ENCODE data around the gene SLC16A12. TPM values are rescaled to one million over a fixed set of nuclear protein-coding genes. Genes with fewer than 3 reads are reported as not detected.
"Not testable (repeated sequence)": the region's sequence is repeated elsewhere in the genome, so short reads cannot be mapped to it uniquely, and the experiment has no call there.

Gene SLC16A12
- total and polyA plus RNA-seq, 11 donors: 1.7 to 6.6 (median 2.9) TPM

DNA sequence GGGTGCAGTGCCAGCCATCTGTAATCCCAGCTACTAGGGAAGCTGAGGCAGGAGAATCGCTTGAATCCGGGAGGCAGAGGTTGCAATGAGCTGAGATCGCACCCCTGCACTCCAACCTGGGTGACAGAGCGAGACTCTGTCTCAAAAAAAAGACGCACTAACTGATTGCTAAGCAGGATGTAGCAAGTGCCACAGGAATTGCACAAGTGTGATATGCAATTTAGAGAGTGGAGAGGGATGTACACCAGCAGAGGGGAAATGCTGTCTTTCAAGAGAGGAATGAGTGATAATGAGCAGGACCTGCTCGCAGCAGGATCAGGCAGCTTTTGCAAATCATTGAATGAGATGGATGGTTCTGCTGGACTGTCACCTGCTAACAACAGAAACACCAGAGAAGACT lies 13.3 kb upstream of the SLC16A12 start:
- intact Hi-C loops (cut with DNase I): no loop called here
- ATAC-seq (peak in 1 of 4 donors; percentile 44), DNase-seq (no peak)
- Histone ChIP-seq H3K4me1 (peaks cover 0 to 8% (median 0%) of the 10 kb centered on the region in 12 donors), H3K9me3 (peaks cover 0 to 11% (median 0%) of the 10 kb centered on the region in 12 donors), H3K4me3 (no peak overlapping the region), H3K36me3 (no peaks in the 10 kb centered on the region), H3K27ac (no peak overlapping the region), H3K27me3 (no peaks in the 10 kb centered on the region)
- TF ChIP-seq POLR2A (IDR thresholded peaks at IDR 0.05): no peak
- TF ChIP-seq, protein P1, sequence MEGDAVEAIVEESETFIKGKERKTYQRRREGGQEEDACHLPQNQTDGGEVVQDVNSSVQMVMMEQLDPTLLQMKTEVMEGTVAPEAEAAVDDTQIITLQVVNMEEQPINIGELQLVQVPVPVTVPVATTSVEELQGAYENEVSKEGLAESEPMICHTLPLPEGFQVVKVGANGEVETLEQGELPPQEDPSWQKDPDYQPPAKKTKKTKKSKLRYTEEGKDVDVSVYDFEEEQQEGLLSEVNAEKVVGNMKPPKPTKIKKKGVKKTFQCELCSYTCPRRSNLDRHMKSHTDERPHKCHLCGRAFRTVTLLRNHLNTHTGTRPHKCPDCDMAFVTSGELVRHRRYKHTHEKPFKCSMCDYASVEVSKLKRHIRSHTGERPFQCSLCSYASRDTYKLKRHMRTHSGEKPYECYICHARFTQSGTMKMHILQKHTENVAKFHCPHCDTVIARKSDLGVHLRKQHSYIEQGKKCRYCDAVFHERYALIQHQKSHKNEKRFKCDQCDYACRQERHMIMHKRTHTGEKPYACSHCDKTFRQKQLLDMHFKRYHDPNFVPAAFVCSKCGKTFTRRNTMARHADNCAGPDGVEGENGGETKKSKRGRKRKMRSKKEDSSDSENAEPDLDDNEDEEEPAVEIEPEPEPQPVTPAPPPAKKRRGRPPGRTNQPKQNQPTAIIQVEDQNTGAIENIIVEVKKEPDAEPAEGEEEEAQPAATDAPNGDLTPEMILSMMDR (IDR thresholded peaks at IDR 0.05): no peak
- WGBS, 4 donors: 43 to 67% (median 53%) methylated on average over 6 of the region's 6 CpGs

DNA sequence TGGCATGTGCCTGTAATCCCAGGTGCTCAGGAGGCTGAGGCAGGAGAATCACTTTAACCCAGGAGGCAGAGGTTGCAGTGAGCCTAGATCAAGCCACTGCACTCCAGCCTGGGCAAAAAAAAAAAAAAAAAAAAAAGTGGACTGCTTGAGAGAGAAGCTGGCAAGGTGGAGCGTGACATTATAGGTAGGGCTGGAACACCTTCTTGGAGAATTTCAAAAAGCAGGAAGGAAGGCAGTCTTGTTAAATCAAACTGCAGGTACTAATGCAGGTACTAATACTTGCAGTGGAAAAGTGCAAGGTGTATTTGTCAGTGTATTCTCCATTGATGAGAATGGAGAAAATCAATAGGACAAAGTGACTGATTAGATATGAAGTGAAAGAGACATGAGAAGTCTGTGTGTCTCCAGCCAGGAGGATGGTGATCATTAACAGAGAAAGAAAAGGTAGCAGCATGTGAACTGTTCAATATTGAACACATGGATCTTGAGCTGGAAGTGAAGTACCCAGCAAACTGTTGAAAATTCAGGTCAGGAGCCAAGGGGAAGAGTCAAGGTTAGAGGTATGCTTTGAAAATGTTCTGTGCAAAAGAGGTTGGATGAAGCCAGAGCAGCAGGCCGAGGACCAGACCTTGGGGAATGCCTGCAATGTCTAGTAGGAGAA lies 12.6 kb upstream of the SLC16A12 start:
- DNase-seq (no peak), ATAC-seq (no peak)
- peaks cover 0 to 11% (median 0%) of the 10 kb centered on the region in 12 donors for H3K9me3 ChIP-seq
- H3K27ac ChIP-seq: no peak overlapping the region
- WGBS, 4 donors: 62 to 91% (median 79%) methylated on average over 2 of the region's 2 CpGs
- TF ChIP-seq, protein P1 (IDR thresholded peaks at IDR 0.05): no peak
- no peak for TF ChIP-seq POLR2A (IDR thresholded peaks at IDR 0.05)
- H3K4me3 ChIP-seq: no peak overlapping the region
- peaks cover 0 to 8% (median 0%) of the 10 kb centered on the region in 12 donors for H3K4me1 ChIP-seq
- no peaks in the 10 kb centered on the region for H3K27me3 ChIP-seq
- intact Hi-C loops (cut with DNase I): no loop called here
- no peaks in the 10 kb centered on the region for H3K36me3 ChIP-seq

DNA sequence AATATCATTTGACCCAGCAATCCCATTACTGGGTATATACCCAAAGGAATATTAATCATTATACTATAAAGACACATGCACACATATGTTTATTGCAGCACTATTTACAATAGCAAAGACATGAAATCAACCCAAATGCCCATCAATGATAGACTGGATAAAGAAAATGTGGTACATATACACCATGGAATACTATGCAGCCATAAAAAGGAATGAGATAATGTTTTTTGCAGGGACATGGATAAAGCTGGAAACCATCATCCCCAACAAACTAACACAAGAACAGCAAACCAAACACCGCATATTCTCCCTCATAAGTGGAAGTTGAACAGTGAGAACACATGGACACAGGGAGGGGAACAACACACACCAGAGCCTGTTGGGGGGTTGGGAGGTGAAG lies 11.3 kb upstream of the SLC16A12 start:
- H3K9me3 ChIP-seq: peaks cover 0 to 11% (median 0%) of the 10 kb centered on the region in 12 donors
- ATAC-seq; H3K36me3 ChIP-seq; H3K27ac ChIP-seq; DNase-seq; H3K4me3 ChIP-seq; H3K4me1 ChIP-seq; H3K27me3 ChIP-seq; intact Hi-C loops (cut with DNase I): not testable (repeated sequence)
- WGBS, 4 donors: 94 to 100% (median 96%) methylated on average over 1 of the region's 1 CpG

DNA sequence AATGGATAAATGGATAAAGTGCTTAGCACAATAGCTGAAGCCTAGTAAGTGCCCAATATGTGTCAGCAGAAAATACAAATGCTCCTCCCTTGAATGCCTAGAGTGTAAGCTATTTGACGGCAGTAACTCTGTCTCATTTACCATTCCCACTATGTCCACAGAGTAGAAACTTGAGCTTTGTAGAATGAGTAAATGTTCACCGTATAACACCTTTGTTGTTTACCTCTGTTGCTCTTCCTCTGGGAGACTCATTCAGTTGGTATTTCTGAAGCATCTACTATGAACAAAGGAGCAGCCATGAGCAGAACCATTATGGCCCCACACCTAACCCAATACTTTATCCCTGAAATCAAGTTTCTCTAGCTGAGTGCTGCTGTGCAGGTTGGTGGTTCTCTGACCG lies 8.4 kb upstream of the SLC16A12 start:
- no peak overlapping the region for H3K4me3 ChIP-seq
- ATAC-seq (no peak), DNase-seq (no peak)
- H3K36me3 ChIP-seq: no peaks in the 10 kb centered on the region
- TF ChIP-seq, protein P1 (IDR thresholded peaks at IDR 0.05): no peak
- no peak for TF ChIP-seq POLR2A (IDR thresholded peaks at IDR 0.05)
- intact Hi-C loops (cut with DNase I): no loop called here
- H3K27ac ChIP-seq: no peak overlapping the region
- H3K4me1 ChIP-seq: peaks cover 0 to 2% (median 0%) of the 10 kb centered on the region in 12 donors
- WGBS, 4 donors: 80 to 94% (median 87%) methylated on average over 3 of the region's 3 CpGs
- no peaks in the 10 kb centered on the region for H3K27me3 ChIP-seq
- peaks cover 0 to 11% (median 0%) of the 10 kb centered on the region in 12 donors for H3K9me3 ChIP-seq
